Kidney (tissue), 14 donors: ENCODE data around the gene TPSB2. TPM values are rescaled to one million over a fixed set of nuclear protein-coding genes. Genes with fewer than 3 reads are reported as not detected.

Source experiments
- DNase-seq, 5 donors: peaks; one replicate each; pipeline ENCODE4 v3.0.0-alpha.2; 2013 to 2020
- FAIRE-seq: peaks from 2 replicates; lab custom pipeline; 2012; peaks lifted over from hg19 to GRCh38; lab: Jason Lieb, UNC
- H3K27ac ChIP-seq, 2 donors: one replicate each; pipeline ENCODE4 v1.7.0; 2013; ENCODE audit warnings: low read depth in 2 of 2, low read length in 2 of 2, inconsistent platforms in 1 of 2
- H3K27me3 ChIP-seq: one replicate; pipeline ENCODE4 v1.7.1; 2013; ENCODE audit warnings: low read length, inconsistent platforms; ENCODE audit not compliant: control insufficient read depth, insufficient read depth
- H3K36me3 ChIP-seq, 3 donors: one replicate each; pipeline versions ENCODE4 v1.7.0 to v1.7.1; 2013; ENCODE audit warnings: low read length in 3 of 3, control low read depth in 1 of 3, inconsistent platforms in 1 of 3; ENCODE audit not compliant: insufficient read depth in 3 of 3, control insufficient read depth in 2 of 3
- H3K4me1 ChIP-seq, 3 donors: one replicate each; pipeline versions ENCODE4 v1.7.0 to v1.7.1; 2013; ENCODE audit warnings: low read length in 3 of 3, inconsistent platforms in 1 of 3, low read depth in 1 of 3; ENCODE audit not compliant: control insufficient read depth in 2 of 3, insufficient read depth in 2 of 3
- H3K4me3 ChIP-seq, 3 donors: one replicate each; pipeline versions ENCODE4 v1.7.0 to v1.8.1; 2013; ENCODE audit warnings: low read length in 3 of 3, control low read depth in 1 of 3, inconsistent platforms in 1 of 3
- H3K9ac ChIP-seq, 3 donors: one replicate each; pipeline versions ENCODE4 v1.7.0 to v1.7.1; 2013; ENCODE audit warnings: low read length in 3 of 3, control low read depth in 1 of 3, inconsistent platforms in 1 of 3
- H3K9me3 ChIP-seq, 3 donors: one replicate each; pipeline versions ENCODE4 v1.7.0 to v1.7.1; 2013; ENCODE audit warnings: low read length in 3 of 3, control low read depth in 1 of 3, inconsistent platforms in 1 of 3; ENCODE audit not compliant: control insufficient read depth in 2 of 3, insufficient read depth in 1 of 3
- CTCF ChIP-seq: IDR thresholded peaks from 3 replicates; pipeline ENCODE4 v1.5.1; 2012; ENCODE audit warnings: mild to moderate bottlenecking, moderate library complexity, borderline replicate concordance; ENCODE audit not compliant: insufficient read depth; ENCODE audit errors: extremely low read depth
- intact Hi-C: fragments of 100-400 bp; cut with DNase I; formaldehyde crosslinking; loops from one replicate; pipeline ENCODE4 v1.11.1; 2022
- polyA plus RNA-seq: library from polyadenylated mRNA; stranded (reverse); fragments of 350-450 nt; fragmentation: Illumina TruSeq; extraction: RNeasy Lipid Tissue Mini Kit (QIAGEN cat#74804); gene quantifications from one replicate; pipeline ENCODE4 v1.2.3, GENCODE V29; 2014; ENCODE audit warnings: low read depth, low replicate concordance; ENCODE audit not compliant: insufficient read depth
- total RNA-seq: library from RNA; stranded (reverse); fragmentation: NEBNext Ultra II Directional; extraction: Animal tissue kit (Norgen Biotek cat#: 25700); gene quantifications from one replicate; pipeline ENCODE4 v1.2.1, GENCODE V29; 2021
- donor health status: control.
- donor health status: control.
- donor health status: control.
- donor health status: control.
- donor health status: control.
- donor health status: DM: yes; HTN: yes; CAD: no.
- donor health status: Normal renal cell carcinoma (clear cell type).

TPSB2 gene
- total and polyA plus RNA-seq, 2 donors from 2014 or later: 141 TPM; not detected in 1

GRCh38 chr16:1265826-1266225 is 35.8 kb upstream of the TPSB2 start:
- Histone ChIP-seq H3K4me1 (no peaks in the 10 kb centered on the region), H3K27me3 (no peaks in the 10 kb centered on the region), H3K9ac (no peak overlapping the region), H3K9me3 (no peaks in the 10 kb centered on the region), H3K27ac (no peak overlapping the region), H3K36me3 (no peaks in the 10 kb centered on the region), H3K4me3 (no peak overlapping the region)
- DNase-seq: peak in 1 of 5 donors; percentile 53
- TF ChIP-seq CTCF: no peak
- intact Hi-C loops: no loop called here
- FAIRE-seq: no peak

- Histone ChIP-seq H3K4me3 (no peak overlapping the region), H3K27ac (no peak overlapping the region), H3K36me3 (no peaks in the 10 kb centered on the region), H3K9me3 (no peaks in the 10 kb centered on the region), H3K27me3 (no peaks in the 10 kb centered on the region), H3K4me1 (no peaks in the 10 kb centered on the region), H3K9ac (no peak overlapping the region)
- TF ChIP-seq CTCF: no peak
- intact Hi-C loops: no loop called here
- no peak for FAIRE-seq
- peak in 1 of 5 donors; percentile 63 for DNase-seq
Measured at GRCh38 chr16:1265090-1265630, 35.2 kb upstream of the TPSB2 start.

GRCh38 chr16:1264345-1265089 is 34.5 kb upstream of the TPSB2 start:
- DNase-seq (no peak), FAIRE-seq (no peak)
- Histone ChIP-seq H3K36me3 (no peaks in the 10 kb centered on the region), H3K4me1 (no peaks in the 10 kb centered on the region), H3K9ac (no peak overlapping the region), H3K27ac (no peak overlapping the region), H3K9me3 (no peaks in the 10 kb centered on the region), H3K4me3 (peak overlapping the region in 1 of 3 donors; percentile 27), H3K27me3 (no peaks in the 10 kb centered on the region)
- intact Hi-C loops: no loop called here
- no peak for TF ChIP-seq CTCF
